Neutrophil (primary cell): Measurements from ENCODE around the gene EIF4E3.

Experiments
- H3K27ac ChIP-seq: fragments of 200-600 bp; sonication (generic); 2 replicates; pipeline ENCODE4 v1.5.1; 2016; ENCODE audit warnings: mild to moderate bottlenecking, moderate library complexity
- H3K27me3 ChIP-seq: fragments of 200-600 bp; sonication (generic); 2 replicates; pipeline ENCODE4 v1.6.0; 2016; ENCODE audit warnings: mild to moderate bottlenecking
- H3K36me3 ChIP-seq: fragments of 200-600 bp; sonication (generic); 2 replicates; pipeline ENCODE4 v1.5.1; 2017
- H3K4me1 ChIP-seq, 2 experiments: fragments of 200-600 bp in 1 of 2; sonication (generic) in 1 of 2; 1 replicate in 1 of 2; 2 replicates in 1 of 2; pipeline versions ENCODE4 v1.5.1 to v1.6.1; 2013 to 2016; ENCODE audit warnings: low read depth in 1 of 2, low read length in 1 of 2, mild to moderate bottlenecking in 1 of 2, moderate library complexity in 1 of 2; ENCODE audit not compliant: control insufficient read depth in 1 of 2, insufficient read depth in 1 of 2
- H3K4me3 ChIP-seq, 2 experiments: fragments of 200-600 bp in 1 of 2; sonication (generic) in 1 of 2; 1 replicate in 1 of 2; 2 replicates in 1 of 2; pipeline ENCODE4 v1.5.1; 2013 to 2016; ENCODE audit warnings: low read depth in 1 of 2, low read length in 1 of 2, mild to moderate bottlenecking in 1 of 2, moderate library complexity in 1 of 2
- H3K9me3 ChIP-seq: fragments of 200-600 bp; sonication (generic); 2 replicates; pipeline ENCODE4 v1.5.1; 2016
- TF ChIP-seq, protein P1 (sequence below): fragments of 200-600 bp; sonication (generic); IDR thresholded peaks from 2 replicates; pipeline ENCODE4 v1.5.1; 2016; ENCODE audit warnings: antibody characterized with exemption

EIF4E3 gene

DNA sequence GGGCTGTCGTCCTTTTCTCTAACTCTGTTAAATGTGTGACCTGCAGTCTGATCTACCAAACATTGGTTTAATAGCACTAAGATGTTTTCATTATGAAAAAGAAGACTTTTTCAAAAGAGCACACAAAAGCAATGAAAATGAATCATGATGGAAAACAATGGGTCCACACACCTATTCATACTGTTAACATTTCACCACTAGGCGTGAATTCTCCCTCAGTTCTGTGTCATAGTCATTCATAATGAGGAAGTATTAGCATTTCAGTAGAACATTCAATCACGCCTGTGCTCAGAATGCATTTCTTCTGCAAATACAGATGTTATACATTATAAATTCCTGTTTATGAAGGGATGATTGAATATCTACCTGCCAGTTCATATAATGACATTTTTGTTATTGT lies 35.9 kb downstream of the EIF4E3 start:
- no peaks in the 10 kb centered on the region for H3K9me3 ChIP-seq
- H3K27me3 ChIP-seq = no peaks in the 10 kb centered on the region
- TF ChIP-seq, protein P1, sequence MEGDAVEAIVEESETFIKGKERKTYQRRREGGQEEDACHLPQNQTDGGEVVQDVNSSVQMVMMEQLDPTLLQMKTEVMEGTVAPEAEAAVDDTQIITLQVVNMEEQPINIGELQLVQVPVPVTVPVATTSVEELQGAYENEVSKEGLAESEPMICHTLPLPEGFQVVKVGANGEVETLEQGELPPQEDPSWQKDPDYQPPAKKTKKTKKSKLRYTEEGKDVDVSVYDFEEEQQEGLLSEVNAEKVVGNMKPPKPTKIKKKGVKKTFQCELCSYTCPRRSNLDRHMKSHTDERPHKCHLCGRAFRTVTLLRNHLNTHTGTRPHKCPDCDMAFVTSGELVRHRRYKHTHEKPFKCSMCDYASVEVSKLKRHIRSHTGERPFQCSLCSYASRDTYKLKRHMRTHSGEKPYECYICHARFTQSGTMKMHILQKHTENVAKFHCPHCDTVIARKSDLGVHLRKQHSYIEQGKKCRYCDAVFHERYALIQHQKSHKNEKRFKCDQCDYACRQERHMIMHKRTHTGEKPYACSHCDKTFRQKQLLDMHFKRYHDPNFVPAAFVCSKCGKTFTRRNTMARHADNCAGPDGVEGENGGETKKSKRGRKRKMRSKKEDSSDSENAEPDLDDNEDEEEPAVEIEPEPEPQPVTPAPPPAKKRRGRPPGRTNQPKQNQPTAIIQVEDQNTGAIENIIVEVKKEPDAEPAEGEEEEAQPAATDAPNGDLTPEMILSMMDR = no peak
- H3K27ac ChIP-seq = peak overlapping the region; percentile 11
- H3K36me3 ChIP-seq = peaks cover 94% of the 10 kb centered on the region
- no peak overlapping the region for H3K4me3 ChIP-seq
- H3K4me1 ChIP-seq = no peaks in the 10 kb centered on the region

DNA sequence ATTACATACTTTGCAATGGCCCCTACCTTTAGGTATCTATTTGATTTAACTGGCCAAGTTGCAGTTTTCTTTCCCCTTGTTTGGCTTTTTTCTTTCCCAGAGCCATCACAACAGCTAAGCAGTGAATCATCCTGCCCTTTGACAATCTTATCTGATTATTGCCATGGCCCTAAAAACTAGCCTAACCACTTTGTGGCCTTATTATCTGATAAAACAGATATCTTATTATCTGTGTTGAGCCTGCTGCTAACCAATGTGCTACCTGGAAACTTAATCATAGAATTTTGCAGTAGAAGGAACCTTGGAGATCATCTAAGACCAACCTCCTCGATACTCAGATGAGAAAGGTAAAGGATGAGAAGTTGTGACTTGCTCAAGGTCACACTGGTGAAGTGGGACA lies 37.1 kb downstream of the EIF4E3 start:
- H3K4me3 ChIP-seq = no peak overlapping the region
- no peaks in the 10 kb centered on the region for H3K27me3 ChIP-seq
- H3K36me3 ChIP-seq = peaks cover 94% of the 10 kb centered on the region
- H3K27ac ChIP-seq = no peak overlapping the region
- no peaks in the 10 kb centered on the region for H3K4me1 ChIP-seq
- TF ChIP-seq, protein P1 = no peak
- H3K9me3 ChIP-seq = no peaks in the 10 kb centered on the region

DNA sequence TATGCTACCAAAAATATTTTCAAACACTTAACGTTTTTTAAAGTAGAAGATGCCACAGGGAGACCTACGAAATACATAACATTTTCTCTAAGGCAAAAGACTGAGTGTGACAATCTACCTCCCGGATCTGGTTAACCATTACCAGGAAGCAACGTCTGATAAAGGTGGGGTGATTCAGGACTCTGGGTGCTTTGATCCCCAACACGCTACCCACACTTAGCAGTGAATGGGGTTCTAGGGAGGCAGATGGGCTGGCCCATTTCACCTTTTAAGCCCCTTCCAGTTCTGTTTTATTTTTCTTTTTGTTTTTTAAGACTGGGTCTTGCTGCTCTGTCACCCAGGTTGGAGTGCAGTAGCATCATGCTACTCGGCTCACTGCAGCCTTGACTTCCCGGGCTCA lies 39.5 kb downstream of the EIF4E3 start:
- Histone ChIP-seq H3K4me3 (no peak overlapping the region), H3K9me3 (no peaks in the 10 kb centered on the region), H3K27me3 (no peaks in the 10 kb centered on the region), H3K4me1 (peaks cover 10 to 12% of the 10 kb centered on the region in 2 experiments), H3K27ac (no peak overlapping the region), H3K36me3 (peaks cover 82% of the 10 kb centered on the region)
- TF ChIP-seq, protein P1 = no peak

DNA sequence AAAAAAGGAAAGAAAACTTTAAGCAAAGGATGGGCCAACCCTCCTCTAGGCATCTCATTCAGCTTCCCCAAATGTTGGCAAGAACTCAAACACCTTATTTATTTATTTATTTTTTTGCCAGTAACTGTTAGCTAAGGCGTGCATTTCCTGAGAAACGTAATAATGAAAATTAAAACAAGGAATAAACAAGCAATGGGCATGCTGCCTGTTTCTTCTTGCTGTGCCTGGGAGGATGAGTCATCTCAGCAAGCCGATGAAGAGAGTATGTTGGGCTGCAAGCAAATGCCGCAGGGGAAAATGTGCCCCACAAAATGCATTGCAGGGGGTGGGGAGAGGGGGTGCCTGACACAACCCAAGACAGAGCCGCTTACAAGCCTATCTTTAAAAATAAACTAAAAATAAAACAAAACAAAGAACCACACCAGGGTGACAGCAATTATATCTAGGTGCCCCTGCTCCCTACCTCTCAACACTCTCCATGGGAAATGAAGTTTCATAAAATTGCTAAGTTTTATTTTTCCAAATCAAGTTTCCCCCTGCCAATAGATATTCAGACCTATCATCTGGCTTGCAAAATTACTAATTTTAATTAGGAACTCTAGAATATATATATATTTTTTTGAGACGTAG lies 40.3 kb downstream of the EIF4E3 start:
- peaks cover 11 to 12% of the 10 kb centered on the region in 2 experiments for H3K4me1 ChIP-seq

DNA sequence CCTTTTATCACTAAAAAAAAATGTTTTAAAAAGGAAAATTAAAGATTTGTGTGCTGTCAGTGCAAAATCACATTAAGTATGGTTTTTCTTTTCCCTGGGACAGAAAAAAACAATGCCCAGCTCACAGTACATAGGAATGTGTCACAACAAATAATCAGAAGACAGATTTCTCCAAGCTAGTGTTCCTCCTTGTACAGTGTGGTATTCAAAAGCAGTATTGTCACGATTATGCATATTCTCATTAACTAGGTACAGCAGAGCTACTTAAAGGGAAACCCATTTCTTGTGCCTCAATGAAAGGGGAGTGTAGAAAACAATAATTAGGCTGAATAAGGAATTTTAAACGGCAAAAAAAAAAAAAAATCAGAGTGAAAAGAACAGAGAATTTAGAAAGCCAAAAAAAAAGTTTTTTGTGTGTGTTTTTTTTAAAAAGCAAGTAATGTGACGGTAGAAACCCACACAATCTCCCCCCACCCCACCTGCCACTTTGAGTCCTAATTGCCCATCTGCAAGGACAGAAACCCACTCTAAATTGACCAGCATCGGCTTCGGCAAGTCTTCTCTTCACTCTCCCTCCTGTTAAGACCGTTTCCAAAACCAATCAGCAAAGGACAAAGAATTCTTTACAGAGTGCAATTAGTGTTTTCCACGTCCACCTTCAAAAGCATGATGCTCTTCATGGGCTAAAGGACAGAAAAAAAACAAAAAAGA lies 41.0 kb downstream of the EIF4E3 start:
- no peak overlapping the region for H3K4me3 ChIP-seq
- H3K27ac ChIP-seq = no peak overlapping the region
- peaks cover 78% of the 10 kb centered on the region for H3K36me3 ChIP-seq
- H3K27me3 ChIP-seq = no peaks in the 10 kb centered on the region
- H3K9me3 ChIP-seq = no peaks in the 10 kb centered on the region
- H3K4me1 ChIP-seq = peaks cover 11 to 12% of the 10 kb centered on the region in 2 experiments
- TF ChIP-seq, protein P1 = no peak

More for the DNA sequence above, 40.3 kb downstream of the EIF4E3 start:
- Histone ChIP-seq H3K9me3 (no peaks in the 10 kb centered on the region), H3K27me3 (no peaks in the 10 kb centered on the region), H3K4me3 (no peak overlapping the region), H3K27ac (no peak overlapping the region), H3K36me3 (peaks cover 80% of the 10 kb centered on the region)
- TF ChIP-seq, protein P1 = no peak
